GM12875 (cell line): ENCODE measurements around the gene BDH1.

Experiments used
- H3K4me3 ChIP-seq: one replicate; pipeline ENCODE4 v1.5.1; 2011; ENCODE audit warnings: low read depth, low read length, control low read depth
- CTCF ChIP-seq: IDR thresholded peaks from 2 replicates; pipeline ENCODE4 v1.5.1; 2011; ENCODE audit warnings: low read depth, mild to moderate bottlenecking, control low read depth, inconsistent platforms, low read length, moderate library complexity, borderline replicate concordance; ENCODE audit not compliant: insufficient read depth

The BDH1 gene

GRCh38 chr3:197541756-197542539 is 13.8 kb downstream of the BDH1 start:
- TF ChIP-seq CTCF: no peak
- no peak overlapping the region for H3K4me3 ChIP-seq

GRCh38 chr3:197540961-197541377 is 14.8 kb downstream of the BDH1 start:
- H3K4me3 ChIP-seq: no peak overlapping the region
- TF ChIP-seq CTCF: no peak

GRCh38 chr3:197539651-197540051 is 16.1 kb downstream of the BDH1 start:
- no peak for TF ChIP-seq CTCF
- no peak overlapping the region for H3K4me3 ChIP-seq

GRCh38 chr3:197533927-197534725 is 21.6 kb downstream of the BDH1 start:
- TF ChIP-seq CTCF: no peak
- no peak overlapping the region for H3K4me3 ChIP-seq

- TF ChIP-seq CTCF: no peak
- H3K4me3 ChIP-seq: no peak overlapping the region
These were observed 22.4 kb downstream of the BDH1 start for GRCh38 chr3:197533396-197533795.

GRCh38 chr3:197532388-197532787 is 23.4 kb downstream of the BDH1 start:
- no peak overlapping the region for H3K4me3 ChIP-seq
- TF ChIP-seq CTCF: no peak
